Measurements from ENCODE around the gene UTP14C.
"Not testable (repeated sequence)": the region's sequence is repeated elsewhere in the genome, so short reads cannot be mapped to it uniquely, and the experiment has no call there.

The UTP14C gene

GRCh38 chr13:52004511-52005170 is 19.9 kb upstream of the UTP14C start:
- no peak for DNase-seq (ENCODE audit: low spot score)

- no peak for DNase-seq (ENCODE audit: low spot score)
Measured at GRCh38 chr13:52005841-52006522, 18.5 kb upstream of the UTP14C start.

GRCh38 chr13:52006523-52007245 is 17.8 kb upstream of the UTP14C start:
- no peak for DNase-seq (ENCODE audit: low spot score)

GRCh38 chr13:52009946-52010345 is 14.5 kb upstream of the UTP14C start:
- DNase-seq (ENCODE audit: low spot score): no peak

GRCh38 chr13:52010890-52011631 is 13.4 kb upstream of the UTP14C start, which contains the start of gene ATP7B:
Gene ATP7B (minus strand): TSS chr13:52011450. CDS start chr13:52011337, 113 bp downstream.
- peak; percentile 62 for DNase-seq (ENCODE audit: low spot score)

GRCh38 chr13:52011632-52012511 is 12.6 kb upstream of the UTP14C start, which contains the start of gene ALG11:
Gene ALG11 (plus strand): TSS chr13:52012398. CDS start chr13:52012419, 21 bp downstream.
- DNase-seq (ENCODE audit: low spot score): peak; percentile 98

- DNase-seq (ENCODE audit: low spot score): no peak
Measured at GRCh38 chr13:52012512-52012836, 12.0 kb upstream of the UTP14C start.

- no peak for DNase-seq (ENCODE audit: low spot score)
Measured at GRCh38 chr13:52016296-52016695, 8.2 kb upstream of the UTP14C start.

- DNase-seq (ENCODE audit: low spot score): no peak
Measured at GRCh38 chr13:52020191-52020590, 4.3 kb upstream of the UTP14C start.

GRCh38 chr13:52022356-52022755 is 2.1 kb upstream of the UTP14C start:
- no peak for DNase-seq (ENCODE audit: low spot score)

- no peak for DNase-seq (ENCODE audit: low spot score)
Measured at GRCh38 chr13:52025475-52026245, 1.2 kb downstream of the UTP14C start.

- DNase-seq (ENCODE audit: low spot score): peak; percentile 14
Measured at GRCh38 chr13:52026246-52026626, 1.7 kb downstream of the UTP14C start.

- DNase-seq (ENCODE audit: low spot score): no peak
Measured at GRCh38 chr13:52027832-52028231, 3.3 kb downstream of the UTP14C start.

- DNase-seq (ENCODE audit: low spot score): no peak
Measured at GRCh38 chr13:52029569-52029968, 5.1 kb downstream of the UTP14C start.

- DNase-seq (ENCODE audit: low spot score): not testable (repeated sequence)
Measured at GRCh38 chr13:52030401-52030800, 5.9 kb downstream of the UTP14C start.

- no peak for DNase-seq (ENCODE audit: low spot score)
Measured at GRCh38 chr13:52033039-52033438, 8.5 kb downstream of the UTP14C start.

- no peak for DNase-seq (ENCODE audit: low spot score)
Measured at GRCh38 chr13:52034616-52035226, 10.2 kb downstream of the UTP14C start.

- no peak for DNase-seq (ENCODE audit: low spot score)
Measured at GRCh38 chr13:52036037-52036436, 11.5 kb downstream of the UTP14C start.

GRCh38 chr13:52043675-52044074 is 19.2 kb downstream of the UTP14C start:
- DNase-seq (ENCODE audit: low spot score): no peak

GRCh38 chr13:52047463-52047862 is 23.0 kb downstream of the UTP14C start:
- DNase-seq (ENCODE audit: low spot score): no peak

All from iPS-NIHi11 (cell line).